Mononuclear cell (primary cell): Measurements from ENCODE around the gene UBE2L3. TPM values are rescaled to one million over a fixed set of nuclear protein-coding genes. Genes with fewer than 3 reads are reported as not detected.
"Not testable (repeated sequence)": the region's sequence is repeated elsewhere in the genome, so short reads cannot be mapped to it uniquely, and the experiment has no call there.

Experiments used
- H3K27me3 ChIP-seq: 2 replicates; pipeline ENCODE4 v1.6.0; 2011; ENCODE audit warnings: low read length, control low read depth; ENCODE audit not compliant: insufficient read depth
- H3K4me1 ChIP-seq: 2 replicates; pipeline ENCODE4 v1.5.1; 2011; ENCODE audit warnings: mild to moderate bottlenecking, low read length, control low read depth; ENCODE audit not compliant: insufficient read depth
- H3K4me3 ChIP-seq: 2 replicates; pipeline ENCODE4 v1.5.1; 2011; ENCODE audit warnings: mild to moderate bottlenecking, low read length, moderate library complexity
- H3K9me3 ChIP-seq: 2 replicates; pipeline ENCODE4 v1.5.1; 2011; ENCODE audit warnings: low read depth, mild to moderate bottlenecking, control low read depth, low read length
- total RNA-seq: library from RNA; depleted of rRNA; stranded (reverse); fragments of >200 nt; gene quantifications from one replicate; pipeline ENCODE4 v1.2.3, GENCODE V29; 2012

The UBE2L3 gene
- total RNA-seq, 1 donor: 28.0 TPM

DNA sequence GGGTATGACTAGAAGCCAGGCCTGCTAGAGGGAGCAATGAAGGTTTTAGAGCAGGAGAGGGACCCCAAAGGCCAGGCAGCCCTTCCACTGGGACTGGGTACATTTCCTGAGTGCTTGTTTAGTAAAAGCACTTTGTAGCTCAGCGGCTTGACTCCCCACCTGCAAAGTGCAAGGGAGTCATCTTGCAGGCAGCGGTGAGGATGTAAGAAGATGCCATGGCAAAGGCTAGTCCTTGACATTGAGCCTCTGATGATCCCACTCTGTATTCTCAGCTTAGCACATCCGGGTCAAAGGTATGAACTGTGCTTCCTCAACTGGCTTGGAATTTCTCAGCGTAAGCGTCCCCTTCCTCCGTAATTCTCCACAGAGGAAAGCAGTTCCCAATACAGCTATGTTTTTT lies 3.1 kb upstream of the UBE2L3 start:
- Histone ChIP-seq H3K4me3 (no peak overlapping the region), H3K9me3 (no peaks in the 10 kb centered on the region), H3K27me3 (no peaks in the 10 kb centered on the region), H3K4me1 (peaks cover 13% of the 10 kb centered on the region)

DNA sequence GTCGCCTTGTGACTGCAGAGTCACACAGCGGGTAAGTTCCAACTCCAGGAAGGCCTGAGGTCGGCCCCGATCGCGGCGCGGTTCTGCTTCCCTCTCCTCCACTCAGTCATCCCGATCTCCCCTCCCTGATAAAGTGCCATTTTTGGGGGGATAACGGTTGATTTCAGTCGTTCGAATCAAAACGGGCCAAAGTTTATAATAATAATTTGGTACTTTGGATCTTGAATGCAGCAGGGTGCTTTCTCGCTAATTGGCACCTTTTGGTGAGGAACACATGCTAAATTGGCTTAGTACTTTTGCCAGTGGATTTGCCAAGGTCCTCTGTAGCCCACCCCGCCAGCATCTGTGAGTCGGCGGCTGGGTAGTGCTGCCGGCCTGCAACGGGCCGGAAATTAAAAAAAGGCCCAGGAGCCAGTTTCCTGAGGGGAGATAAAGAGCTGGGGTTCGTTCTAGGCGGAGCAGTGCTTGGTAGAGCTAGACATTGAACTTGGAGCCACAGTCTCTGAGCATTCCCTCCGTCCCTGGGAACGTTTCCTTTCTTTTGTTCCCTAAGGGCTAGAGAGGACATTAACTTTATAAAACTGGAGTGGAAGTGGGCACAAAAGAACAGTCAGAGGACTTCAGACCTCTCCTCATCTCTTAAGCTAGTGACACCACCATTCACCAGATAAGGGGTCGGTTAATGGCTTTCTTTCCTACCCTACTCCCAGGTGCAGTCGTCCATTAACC lies 997 bp downstream of the UBE2L3 start:
- H3K9me3 ChIP-seq: no peaks in the 10 kb centered on the region
- peaks cover 54% of the 10 kb centered on the region for H3K4me1 ChIP-seq
- peak overlapping the region; percentile 84 for H3K4me3 ChIP-seq
- H3K27me3 ChIP-seq: no peaks in the 10 kb centered on the region

DNA sequence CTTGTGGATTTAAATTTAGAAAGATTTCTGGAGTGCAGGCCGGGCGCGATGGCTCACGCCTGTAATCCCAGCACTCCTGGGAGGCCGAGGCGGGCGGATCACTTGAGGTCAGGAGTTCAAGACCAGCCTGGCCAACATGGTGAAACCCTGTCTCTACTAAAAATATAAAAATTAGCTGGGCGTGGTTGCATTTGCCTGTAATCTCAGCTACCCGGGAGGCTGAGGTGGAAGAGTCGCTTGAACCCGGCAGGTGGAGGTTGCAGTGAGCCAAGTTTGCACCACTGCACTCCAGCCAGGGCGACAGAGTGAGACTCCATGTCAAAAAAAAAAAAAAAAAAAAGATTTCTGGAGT lies 1.5 kb downstream of the UBE2L3 start:
- H3K9me3 ChIP-seq, H3K27me3 ChIP-seq: not testable (repeated sequence)
- peaks cover 59% of the 10 kb centered on the region for H3K4me1 ChIP-seq
- H3K4me3 ChIP-seq: peak overlapping the region; percentile 84

DNA sequence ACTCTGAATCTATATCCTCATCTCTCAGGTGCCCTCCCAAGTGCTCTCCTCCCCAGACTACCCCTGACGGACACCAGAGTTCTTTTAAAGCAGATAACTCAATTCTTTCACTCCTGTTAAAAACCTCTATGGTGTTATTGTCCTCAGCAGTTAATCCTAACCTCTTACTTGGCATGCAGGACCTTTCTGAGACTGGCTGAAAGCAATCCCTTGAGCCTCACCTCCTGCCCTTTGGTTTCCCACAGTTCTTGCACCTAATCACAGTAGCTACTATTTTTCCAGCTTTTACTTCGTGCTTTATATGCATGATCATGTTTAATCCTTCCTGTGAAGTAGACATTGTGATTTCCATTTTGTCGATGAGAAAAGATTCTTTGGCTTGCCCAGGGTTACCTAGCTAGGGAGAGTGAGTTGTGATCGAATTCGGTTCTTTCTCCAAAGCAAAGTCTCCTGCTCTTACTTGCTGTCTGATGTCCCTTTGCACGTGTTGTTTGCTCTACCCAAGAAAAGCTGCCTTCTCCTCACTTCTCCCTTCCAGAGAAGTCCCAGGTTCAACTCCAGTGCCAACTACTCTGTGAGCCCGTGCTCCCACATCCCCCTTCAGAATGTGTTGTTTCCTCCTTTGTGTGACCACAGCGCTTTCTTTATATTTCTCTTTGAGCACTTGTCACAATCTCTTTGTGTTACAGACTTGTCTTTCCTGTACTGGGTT lies 2.1 kb downstream of the UBE2L3 start:
- H3K27me3 ChIP-seq: no peaks in the 10 kb centered on the region
- H3K9me3 ChIP-seq: no peaks in the 10 kb centered on the region
- H3K4me3 ChIP-seq: no peak overlapping the region
- peaks cover 65% of the 10 kb centered on the region for H3K4me1 ChIP-seq

DNA sequence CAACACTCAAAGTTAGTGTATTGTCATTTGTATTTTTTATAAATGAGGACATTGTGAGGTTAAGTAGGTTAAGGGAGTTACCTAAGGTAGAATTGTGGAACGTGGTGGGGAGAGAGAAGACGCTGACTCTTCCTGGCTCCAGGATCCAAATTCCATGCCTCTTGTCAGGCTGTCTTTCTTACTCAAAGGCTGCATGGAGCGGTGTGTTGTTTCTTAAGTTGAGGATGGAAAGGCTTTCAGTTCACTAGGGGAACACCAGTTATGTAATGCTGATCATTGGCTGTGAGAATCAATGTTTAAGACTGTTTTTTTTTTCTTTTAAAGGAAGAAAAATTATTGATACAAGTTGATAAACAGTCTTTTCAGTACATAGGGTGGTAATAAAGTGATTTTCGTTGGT lies 2.9 kb downstream of the UBE2L3 start:
- Histone ChIP-seq H3K9me3 (no peaks in the 10 kb centered on the region), H3K4me3 (no peak overlapping the region), H3K27me3 (no peaks in the 10 kb centered on the region), H3K4me1 (peaks cover 65% of the 10 kb centered on the region)

DNA sequence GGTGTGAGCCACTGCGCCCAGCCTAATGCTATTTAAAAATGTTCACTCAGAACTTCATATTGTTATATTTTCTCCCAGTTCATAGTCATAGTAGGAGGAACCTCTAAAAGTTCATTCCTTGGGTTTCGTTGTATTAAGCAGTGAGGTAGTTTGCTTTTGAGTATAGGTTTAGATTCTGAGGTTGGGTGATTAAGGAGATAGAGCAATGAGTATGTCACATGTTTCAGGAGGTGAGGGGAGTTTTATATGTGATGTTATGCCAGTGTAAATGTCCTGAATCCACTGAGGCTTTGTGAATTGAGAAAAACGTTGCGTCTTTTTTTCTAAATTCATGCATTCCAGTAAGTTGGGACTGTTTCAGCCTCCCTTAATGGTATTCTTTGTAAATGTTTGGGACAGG lies 4.2 kb downstream of the UBE2L3 start:
- no peaks in the 10 kb centered on the region for H3K27me3 ChIP-seq
- no peak overlapping the region for H3K4me3 ChIP-seq
- peaks cover 65% of the 10 kb centered on the region for H3K4me1 ChIP-seq
- H3K9me3 ChIP-seq: no peaks in the 10 kb centered on the region

DNA sequence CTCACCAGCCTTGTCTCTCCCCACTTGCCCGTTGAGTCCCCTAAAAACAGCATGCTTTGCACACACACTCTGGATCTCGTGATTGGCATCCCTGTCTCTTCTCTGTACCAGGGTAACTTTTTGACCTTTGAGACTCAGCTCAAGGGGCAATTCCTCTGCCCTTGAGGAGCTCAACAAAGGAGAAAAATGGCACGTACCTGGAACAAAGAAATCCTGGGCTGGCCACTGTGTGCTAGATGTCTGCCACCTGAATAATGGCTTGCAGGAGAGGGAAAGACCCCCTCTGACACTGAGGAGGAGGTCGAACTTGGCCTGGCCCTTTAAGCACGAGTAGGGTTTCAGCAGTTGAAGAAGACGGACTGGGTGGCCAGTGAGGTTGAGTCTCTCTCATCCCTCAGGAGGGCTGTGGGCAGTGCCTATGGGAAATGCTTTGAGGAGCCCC lies 5.8 kb downstream of the UBE2L3 start:
- Histone ChIP-seq H3K9me3 (no peaks in the 10 kb centered on the region), H3K27me3 (no peaks in the 10 kb centered on the region), H3K4me1 (peaks cover 68% of the 10 kb centered on the region), H3K4me3 (no peak overlapping the region)

DNA sequence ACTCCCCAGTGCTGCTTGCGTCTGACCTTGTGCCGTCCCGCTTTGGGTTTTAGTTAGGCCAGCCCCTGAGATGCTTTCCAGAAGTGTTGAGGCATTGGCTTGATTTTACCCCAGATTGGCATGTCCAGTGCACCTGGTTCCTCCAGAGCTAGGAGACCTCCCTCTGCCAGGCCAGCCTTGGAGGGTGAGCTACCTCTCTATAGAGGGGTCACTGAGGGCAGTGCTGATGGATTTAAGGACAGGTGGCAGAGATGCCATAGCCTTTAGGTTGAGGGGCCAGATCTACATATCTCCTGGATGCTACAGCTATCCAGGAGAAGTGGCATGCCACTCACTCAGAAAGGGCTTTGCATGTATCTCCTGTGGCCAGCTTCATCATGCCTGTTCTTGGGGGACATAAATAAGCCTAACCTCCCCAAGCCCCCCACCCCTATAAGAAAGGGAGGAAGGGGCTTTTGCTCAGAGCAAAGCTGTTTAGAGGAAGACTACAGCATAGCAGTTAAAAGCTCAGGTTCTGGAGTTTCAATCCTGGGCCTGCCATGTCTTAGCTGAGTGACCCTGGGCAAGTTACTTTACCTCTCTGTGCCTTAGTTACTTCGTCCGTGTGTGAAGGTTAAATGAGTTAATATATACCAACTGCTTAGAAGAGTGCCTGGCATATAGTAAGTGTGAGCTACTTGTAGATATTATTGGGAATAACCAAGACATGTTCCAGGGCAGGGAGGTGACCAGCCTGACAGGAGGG lies 6.4 kb downstream of the UBE2L3 start:
- H3K9me3 ChIP-seq: no peaks in the 10 kb centered on the region
- H3K4me3 ChIP-seq: no peak overlapping the region
- peaks cover 64% of the 10 kb centered on the region for H3K4me1 ChIP-seq
- no peaks in the 10 kb centered on the region for H3K27me3 ChIP-seq

DNA sequence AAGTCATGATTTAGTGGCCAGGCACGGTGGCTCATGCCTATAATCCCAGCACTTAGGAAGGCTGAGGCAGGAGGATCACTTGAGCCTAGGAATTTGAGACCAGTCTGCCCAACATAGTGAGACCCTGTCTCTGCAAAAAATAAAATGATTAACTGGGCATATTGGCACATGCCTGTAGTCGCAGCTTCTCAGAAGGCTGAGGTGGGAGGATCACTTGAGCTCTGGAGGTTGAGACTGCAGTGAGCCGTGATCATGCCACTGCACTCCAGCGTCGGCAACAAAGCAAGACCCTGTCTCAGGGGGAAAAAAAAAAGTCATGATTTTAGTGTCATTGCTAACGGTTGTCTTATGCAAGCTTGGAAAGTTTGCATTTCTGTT lies 11.9 kb downstream of the UBE2L3 start:
- H3K4me1 ChIP-seq: peaks cover 20% of the 10 kb centered on the region
- H3K9me3 ChIP-seq: no peaks in the 10 kb centered on the region
- H3K27me3 ChIP-seq: no peaks in the 10 kb centered on the region
- H3K4me3 ChIP-seq: no peak overlapping the region

DNA sequence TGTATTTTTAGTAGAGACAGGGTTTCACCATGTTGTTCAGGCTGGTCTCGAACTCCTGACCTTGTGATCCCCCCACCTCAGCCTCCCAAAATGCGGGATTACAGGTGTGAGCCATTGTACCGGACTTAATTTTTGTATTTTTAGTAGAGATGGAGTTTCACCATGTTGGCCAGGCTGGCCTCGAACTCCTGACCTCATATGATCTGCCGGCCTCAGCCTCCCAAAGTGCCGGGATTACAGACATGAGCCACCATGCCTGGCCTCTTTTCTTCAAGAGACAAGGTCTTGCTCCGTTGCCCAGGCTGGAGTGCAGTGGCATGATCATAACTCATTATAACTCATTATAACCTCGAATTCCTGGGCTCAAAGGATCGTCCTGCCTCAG lies 13.1 kb downstream of the UBE2L3 start:
- not testable (repeated sequence) for H3K4me3 ChIP-seq, H3K9me3 ChIP-seq, H3K27me3 ChIP-seq
- peaks cover 18% of the 10 kb centered on the region for H3K4me1 ChIP-seq

DNA sequence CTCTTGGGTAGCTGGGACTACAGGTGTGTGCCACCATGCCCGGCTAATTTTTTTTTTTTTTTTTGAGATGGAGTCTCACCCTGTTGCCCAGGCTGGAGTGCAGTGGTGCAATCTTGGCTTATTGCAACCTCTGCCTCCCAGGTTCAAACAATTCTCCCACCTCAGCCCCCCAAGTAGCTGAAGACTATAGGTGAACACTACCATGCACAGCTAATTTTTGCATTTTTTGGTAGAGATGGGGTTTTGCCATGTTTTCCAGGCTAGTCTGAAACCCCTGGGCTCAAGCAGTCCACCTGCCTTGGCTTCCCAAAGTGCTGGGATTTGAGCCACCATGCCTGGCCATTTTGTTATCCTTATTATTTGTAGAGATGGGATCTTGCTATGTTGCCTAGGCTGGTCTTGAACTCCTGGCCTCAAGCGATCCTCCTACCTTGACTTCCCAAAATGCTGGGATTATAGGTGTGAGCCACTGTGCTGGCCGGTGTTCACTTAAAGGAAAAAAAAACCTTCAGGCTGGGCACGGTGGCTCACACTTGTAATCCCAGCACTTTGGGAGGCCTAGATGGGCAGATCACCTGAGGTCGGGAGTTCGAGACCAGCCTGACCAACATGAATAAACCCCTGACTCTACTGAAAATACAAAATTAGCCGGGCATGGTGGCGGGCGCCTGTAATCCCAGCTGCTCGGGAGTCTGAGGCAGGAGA lies 13.6 kb downstream of the UBE2L3 start:
- H3K27me3 ChIP-seq, H3K4me3 ChIP-seq: not testable (repeated sequence)
- peaks cover 18% of the 10 kb centered on the region for H3K4me1 ChIP-seq

DNA sequence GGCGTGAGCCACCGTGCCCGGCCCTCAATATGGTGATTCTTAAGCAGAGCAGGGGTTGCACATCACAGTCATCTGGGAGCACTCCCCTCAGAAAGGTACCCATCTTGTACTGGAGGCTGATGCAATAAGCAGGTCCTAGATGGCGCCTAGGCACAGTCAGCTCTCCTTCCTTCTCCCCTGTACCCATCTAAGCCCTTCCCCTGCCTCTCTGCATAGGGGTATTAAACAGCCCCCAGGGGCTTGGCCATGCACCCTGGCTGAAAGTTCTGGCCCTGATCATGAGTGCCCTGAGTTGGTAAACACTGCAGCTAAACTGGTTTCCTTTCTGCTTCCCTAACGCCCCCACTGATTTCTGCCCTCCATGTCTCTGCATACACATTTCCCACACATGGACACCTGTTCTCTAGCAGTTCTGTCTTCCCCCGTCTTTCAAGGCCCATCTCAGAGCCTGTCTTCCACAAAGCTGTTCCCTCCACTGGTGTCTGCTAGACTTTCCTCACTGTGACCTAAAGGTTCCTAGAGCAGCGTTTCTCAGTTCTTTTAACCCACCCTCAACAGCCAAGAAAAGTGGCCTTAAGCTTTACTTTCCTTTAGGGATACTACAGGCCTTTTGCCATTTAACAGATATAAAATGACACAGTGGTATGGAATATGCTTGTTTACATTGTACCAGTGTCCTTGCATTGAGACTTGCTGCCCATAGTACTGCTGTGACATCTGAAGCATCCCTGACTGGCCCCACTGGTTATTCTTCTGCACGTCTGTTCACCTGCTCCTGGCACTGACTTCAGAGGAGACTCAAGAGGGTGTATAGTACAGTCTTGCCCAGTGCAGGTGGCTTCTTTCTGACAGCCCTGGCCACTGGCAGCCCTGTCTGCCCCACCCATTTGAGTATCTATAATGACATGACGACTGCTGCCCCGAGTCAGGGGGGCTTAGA lies 15.6 kb downstream of the UBE2L3 start:
- Histone ChIP-seq H3K4me3 (no peak overlapping the region), H3K4me1 (peaks cover 31% of the 10 kb centered on the region), H3K27me3 (no peaks in the 10 kb centered on the region), H3K9me3 (no peaks in the 10 kb centered on the region)

More for the DNA sequence above, 13.6 kb downstream of the UBE2L3 start:
- not testable (repeated sequence) for H3K9me3 ChIP-seq

DNA sequence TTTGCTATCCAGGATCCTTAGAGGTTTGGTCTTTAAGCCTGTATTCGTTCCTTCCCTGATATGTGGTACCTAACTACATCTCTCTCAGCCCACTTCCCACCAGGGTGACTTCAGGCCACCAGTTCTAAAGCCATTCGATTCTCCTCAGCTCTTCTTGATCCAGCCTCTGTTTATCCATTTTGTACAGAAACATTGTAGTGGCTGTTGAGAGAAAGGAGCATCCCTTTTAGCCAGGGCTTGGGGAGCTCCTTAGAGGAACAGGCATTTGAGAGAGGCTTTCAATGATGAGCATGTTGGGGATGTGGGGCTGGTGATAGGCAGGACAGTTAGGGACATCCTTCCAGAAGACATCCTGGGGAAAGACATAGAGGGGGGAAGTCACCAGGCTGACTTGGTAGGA lies 17.9 kb downstream of the UBE2L3 start:
- Histone ChIP-seq H3K4me3 (no peak overlapping the region), H3K27me3 (no peaks in the 10 kb centered on the region), H3K9me3 (no peaks in the 10 kb centered on the region), H3K4me1 (peaks cover 44% of the 10 kb centered on the region)
